HEK293 (cell line): ENCODE results near the gene HECTD3.

Experiments
- CTCF ChIP-seq: fragments of 450-650 bp; formaldehyde crosslinking; IDR thresholded peaks from 2 replicates; pipeline ENCODE4 v1.5.1; 2016; ENCODE audit warnings: missing biosample characterization, missing genetic modification characterization
- MZF1 ChIP-seq: fragments of 450-650 bp; formaldehyde crosslinking; IDR thresholded peaks from 2 replicates; pipeline ENCODE4 v1.5.1; 2017; ENCODE audit warnings: missing biosample characterization, missing genetic modification characterization, borderline replicate concordance
- TRIM28 ChIP-seq: IDR thresholded peaks from 2 replicates; pipeline ENCODE4 v1.6.1; 2011; ENCODE audit warnings: low read length, control low read depth, borderline replicate concordance
- ZBTB1 ChIP-seq: fragments of 450-650 bp; formaldehyde crosslinking; IDR thresholded peaks from 2 replicates; pipeline ENCODE4 v1.5.1; 2016; ENCODE audit warnings: missing biosample characterization, missing genetic modification characterization
- ZBTB7A ChIP-seq: fragments of 450-650 bp; formaldehyde crosslinking; IDR thresholded peaks from 2 replicates; pipeline ENCODE4 v1.5.1; 2016; ENCODE audit warnings: low read depth, missing biosample characterization, missing genetic modification characterization
- ZNF274 ChIP-seq, 2 experiments: fragments of 200-500 bp in 1 of 2; fragments of 450-650 bp in 1 of 2; sonication (Bioruptor generic) in 1 of 2; formaldehyde crosslinking in 1 of 2; IDR thresholded peaks; 2 replicates each; pipeline versions ENCODE4 v1.5.1 to v1.6.1; 2014 to 2016; ENCODE audit warnings: borderline replicate concordance in 1 of 2, inconsistent platforms in 1 of 2, low read length in 1 of 2, missing biosample characterization in 1 of 2, missing genetic modification characterization in 1 of 2
- ZNF530 ChIP-seq: fragments of 450-650 bp; formaldehyde crosslinking; IDR thresholded peaks from 2 replicates; pipeline ENCODE4 v1.5.1; 2016; ENCODE audit warnings: low read depth, missing biosample characterization, missing genetic modification characterization
- ZNF658 ChIP-seq: fragments of 450-650 bp; formaldehyde crosslinking; IDR thresholded peaks from 2 replicates; pipeline ENCODE4; 2016; ENCODE audit warnings: missing biosample characterization, missing genetic modification characterization
- ZNF776 ChIP-seq: fragments of 450-650 bp; formaldehyde crosslinking; IDR thresholded peaks from 2 replicates; pipeline ENCODE4 v1.5.0; 2017; ENCODE audit warnings: missing biosample characterization, missing genetic modification characterization, borderline replicate concordance

GRCh38 chr1:45026446-45026845 lies 15.3 kb upstream of the HECTD3 start:
- TF ChIP-seq ZNF658 (tag by site-specific recombination) = no peak
- no peak for TF ChIP-seq CTCF (tag by site-specific recombination)
- TF ChIP-seq ZNF776 = no peak
- no peak for TF ChIP-seq MZF1 (tag by site-specific recombination)
- no peak for TF ChIP-seq TRIM28
- TF ChIP-seq ZBTB7A (tag by site-specific recombination) = no peak
- TF ChIP-seq ZBTB1 (tag by site-specific recombination) = no peak
- no peak for TF ChIP-seq ZNF274 (IDR thresholded peaks at IDR 0.05; ENCODE audit: low read length)
- TF ChIP-seq ZNF274 (tag by site-specific recombination; IDR thresholded peaks at IDR 0.05; ENCODE audit: borderline replicate concordance) = no peak
- TF ChIP-seq ZNF530 (tag by site-specific recombination) = no peak
